ENCODE results near the gene PODXL2. TPM values are rescaled to one million over a fixed set of nuclear protein-coding genes. Genes with fewer than 3 reads are reported as not detected.

Gene PODXL2
- total and polyA plus RNA-seq, 2 of the 8 experiments (the other 6 are each of a cell fraction or from before 2014, with no cell fraction given): 27.6 to 31.6 TPM

DNA sequence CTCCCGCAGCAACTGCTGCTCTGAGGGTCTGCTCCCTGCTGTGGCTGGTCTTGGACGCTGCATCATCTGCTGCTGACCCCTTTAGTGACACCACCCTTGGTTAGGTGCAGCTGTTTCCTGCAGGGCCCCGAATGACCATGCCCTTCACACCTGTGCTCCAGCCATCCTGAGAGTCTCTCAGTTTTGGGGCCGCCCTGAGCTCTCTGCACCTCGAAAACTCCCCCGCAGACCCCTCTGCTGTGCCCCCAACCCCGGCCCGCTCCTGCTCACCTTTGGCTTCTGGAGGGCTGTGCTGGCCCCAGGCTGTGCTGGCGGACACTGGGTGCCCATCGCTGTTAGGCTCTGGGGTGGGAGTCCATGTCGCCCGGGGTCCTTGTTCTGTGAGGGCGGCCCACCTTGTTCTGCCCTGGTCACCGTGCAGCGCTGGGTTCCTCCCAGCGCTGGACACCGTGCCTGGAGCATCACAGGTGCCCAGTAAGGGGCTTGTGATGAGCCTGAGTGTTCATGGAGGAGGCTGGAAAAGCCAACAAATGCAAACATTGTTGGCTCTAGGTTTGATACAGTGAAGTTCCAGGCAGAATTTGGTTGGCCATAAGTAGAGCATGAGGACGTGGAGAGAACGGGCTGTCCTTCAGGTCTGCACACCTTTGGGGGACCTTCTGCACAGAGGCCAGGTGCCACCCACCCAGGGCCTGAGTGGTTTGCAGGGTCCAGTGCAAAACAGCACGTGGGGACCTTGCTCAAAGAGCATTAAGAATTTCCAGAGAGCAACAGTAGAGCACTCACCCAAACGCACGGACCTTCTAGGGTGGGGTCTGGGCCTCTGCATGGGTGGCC, 56.1 kb downstream of the PODXL2 start:
- Histone ChIP-seq H3K4me1 (replicated peaks in 1 of 4; ENCODE audit: control insufficient read depth in 3 of 4, insufficient read depth in 4 of 4, low read length in 3 of 4) (peaks cover 0 to 21% (median 7%) of the 10 kb centered on the region in 4 experiments; a peak in 6 of 7 replicates), H3K27ac (ENCODE audit: low read depth, low read length) (no peak overlapping the region), H2AK5ac (ENCODE audit: low read depth, low read length) (no peak overlapping the region), H3K9ac (replicated peaks in 1 of 4; ENCODE audit: extremely low read depth in 1 of 4, low read depth in 3 of 4, low read length in 3 of 4) (no peak overlapping the region), H3K27me3 (replicated peaks in 1 of 4; ENCODE audit: control insufficient read depth in 3 of 4, extremely low read depth in 1 of 4, insufficient read depth in 3 of 4, low read length in 3 of 4) (no peaks in the 10 kb centered on the region), H3K79me1 (ENCODE audit: low read depth, low read length) (no peaks in the 10 kb centered on the region), H2BK120ac (replicated peaks; ENCODE audit: low read depth, low read length) (no peak overlapping the region), H3K79me2 (ENCODE audit: control insufficient read depth in 1 of 2, insufficient read depth in 2 of 2, low read length in 2 of 2) (no peaks in the 10 kb centered on the region), H2AFZ (ENCODE audit: low read length) (no peak overlapping the region), H4K8ac (ENCODE audit: extremely low read depth, insufficient read depth, low read length) (no peak overlapping the region), H3K23ac (ENCODE audit: insufficient read length) (no peak overlapping the region), H3K14ac (ENCODE audit: insufficient read length) (no peak overlapping the region), H3K9me3 (ENCODE audit: insufficient read depth in 2 of 2, low read depth in 1 of 2, low read length in 1 of 2) (no peaks in the 10 kb centered on the region), H2BK15ac (ENCODE audit: low read length) (no peak overlapping the region), H4K5ac (ENCODE audit: insufficient read length, low read depth, low read length) (no peak overlapping the region), H3K56ac (replicated peaks; ENCODE audit: insufficient read length, low read depth, low read length) (no peak overlapping the region), H3K4ac (replicated peaks; ENCODE audit: insufficient read length, low read depth, low read length) (no peak overlapping the region), H3K18ac (ENCODE audit: extremely low read depth, low read length) (no peak overlapping the region), H3K4me3 (ENCODE audit: extremely low read depth in 1 of 4, insufficient read depth in 2 of 4, low read depth in 3 of 4, low read length in 4 of 4) (no peak overlapping the region), H4K20me1 (replicated peaks in 1 of 2; ENCODE audit: control insufficient read depth in 1 of 2, insufficient read depth in 2 of 2, low read length in 2 of 2) (no peaks in the 10 kb centered on the region), H3K23me2 (ENCODE audit: low read depth, low read length) (peaks cover 16% of the 10 kb centered on the region; the same call in 1 of the 2 replicates), H2BK12ac (ENCODE audit: low read depth, low read length) (no peak overlapping the region), H3K4me2 (ENCODE audit: insufficient read depth in 1 of 2, low read depth in 2 of 2, low read length in 2 of 2) (no peak overlapping the region), H2BK5ac (ENCODE audit: low read depth, low read length) (no peak overlapping the region), H2BK20ac (ENCODE audit: low read length) (no peak overlapping the region), H4K91ac (replicated peaks; ENCODE audit: insufficient read length, low read length) (no peak overlapping the region), H3K36me3 (ENCODE audit: control insufficient read depth in 2 of 4, insufficient read depth in 4 of 4, low read length in 3 of 4) (no peaks in the 10 kb centered on the region)
- FAIRE-seq (no peak), DNase-seq (ENCODE audit: low read depth in 1 of 2, low spot score in 2 of 2) (no peak)
- no peak for TF ChIP-seq JUND (IDR thresholded peaks at IDR 0.05; ENCODE audit: low read length)
- TF ChIP-seq SIRT6 (IDR thresholded peaks at IDR 0.05; ENCODE audit: low read length): no peak
- TF ChIP-seq JUN (IDR thresholded peaks at IDR 0.05; ENCODE audit: low read depth, low read length): no peak
- TF ChIP-seq RXRA (IDR thresholded peaks at IDR 0.05; ENCODE audit: insufficient read depth, low read depth, low read length): no peak
- TF ChIP-seq CREB1 (IDR thresholded peaks at IDR 0.05): no peak
- TF ChIP-seq SIN3A (conservative IDR thresholded peaks at IDR 0.05 in 1 of 2, IDR thresholded peaks at IDR 0.05 in 1 of 2; ENCODE audit: low read depth in 1 of 2, low read length in 2 of 2): no peak
- TF ChIP-seq TCF12 (IDR thresholded peaks at IDR 0.05; ENCODE audit: low read depth, low read length): no peak
- no peak for TF ChIP-seq ZNF274 (IDR thresholded peaks at IDR 0.05; ENCODE audit: borderline replicate concordance, extremely low read depth, low read length)
- no peak for TF ChIP-seq HDAC6 (IDR thresholded peaks at IDR 0.05; ENCODE audit: low read depth, low read length)
- TF ChIP-seq SAP30 (IDR thresholded peaks at IDR 0.05; ENCODE audit: insufficient read depth, insufficient replicate concordance, low read length): no peak
- TF ChIP-seq TBP (IDR thresholded peaks at IDR 0.05; ENCODE audit: low read depth, low read length): no peak
- ChIA-PET POLR2A (ENCODE audit: partially characterized antibody) (no interaction called here), CTCF (ENCODE audit: partially characterized antibody) (interaction anchor here (0.9 to 9.6 kb wide), 11 partner anchors 8 to 276 kb away, joined by 3 to 172 read pairs (median 4); no protein-coding TSS in a partner anchor)
- WGBS, 2 experiments (ENCODE audit: extremely low coverage in 1 of 2, insufficient coverage in 1 of 2, insufficient read length in 1 of 2, insufficient replicate concordance in 2 of 2, low coverage in 1 of 2, low lambda C conversion rate in 2 of 2, missing lambda C conversion rate in 1 of 2): 94% methylated on average over 20 of the region's 22 CpGs; no CpG with 5 or more reads in 1 of the 2 experiments

All from H1 (cell line).